Measurements from ENCODE around the gene ADARB2. TPM values are rescaled to one million over a fixed set of nuclear protein-coding genes. Genes with fewer than 3 reads are reported as not detected.

ADARB2 gene
- total and polyA plus RNA-seq, 10 of the 15 experiments (the other 5 are each of a cell fraction or from before 2014, with no cell fraction given), result 0.02 to 4.1 (median 0.76) TPM

DNA sequence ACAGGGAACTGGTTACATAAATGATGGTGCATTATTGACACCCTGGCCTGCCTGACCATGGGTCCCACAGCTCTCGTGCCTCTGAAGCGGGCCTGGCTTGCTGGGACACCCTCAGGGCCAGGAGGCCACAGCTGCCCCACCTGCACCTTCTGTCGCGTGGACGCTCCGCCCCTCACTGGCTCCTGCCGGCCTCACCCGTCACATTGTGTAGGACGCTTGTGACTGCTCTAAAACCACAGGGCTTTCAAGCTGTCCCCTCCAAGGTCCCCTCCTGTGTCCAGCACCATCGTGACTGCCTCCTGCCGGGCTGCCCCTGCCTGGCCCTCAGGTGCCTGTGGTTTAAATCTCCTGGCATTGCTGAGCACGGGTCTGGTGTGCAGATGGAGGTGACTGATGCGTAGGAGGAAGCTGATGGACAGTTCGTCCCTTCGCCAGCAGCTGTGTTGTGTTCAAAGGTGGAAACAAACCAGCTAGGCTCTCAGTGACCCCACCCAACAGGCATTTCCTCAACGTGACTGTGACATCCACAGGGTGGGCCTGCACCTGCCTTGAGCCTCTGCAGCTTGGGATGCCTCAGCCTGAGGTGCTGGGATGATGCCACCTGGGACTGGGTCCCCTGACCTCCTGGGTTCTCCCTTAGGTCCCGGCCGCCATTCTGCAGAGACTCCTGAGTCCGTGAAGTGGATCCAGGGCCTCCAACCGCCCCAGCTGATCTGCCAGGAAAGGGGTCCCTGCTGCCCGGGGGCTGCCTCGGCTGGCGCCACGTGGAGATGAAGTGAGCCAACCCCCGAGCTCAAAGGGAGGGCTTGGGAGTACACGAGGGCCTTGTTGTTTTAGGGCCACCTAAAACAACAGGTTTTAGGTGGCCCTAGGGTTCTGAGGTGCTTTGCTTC, 532.6 kb downstream of the ADARB2 start (continued):
- no peak for TF ChIP-seq SUZ12 (IDR thresholded peaks at IDR 0.05; ENCODE audit: unreplicated experiment)
- TF ChIP-seq, protein P1, sequence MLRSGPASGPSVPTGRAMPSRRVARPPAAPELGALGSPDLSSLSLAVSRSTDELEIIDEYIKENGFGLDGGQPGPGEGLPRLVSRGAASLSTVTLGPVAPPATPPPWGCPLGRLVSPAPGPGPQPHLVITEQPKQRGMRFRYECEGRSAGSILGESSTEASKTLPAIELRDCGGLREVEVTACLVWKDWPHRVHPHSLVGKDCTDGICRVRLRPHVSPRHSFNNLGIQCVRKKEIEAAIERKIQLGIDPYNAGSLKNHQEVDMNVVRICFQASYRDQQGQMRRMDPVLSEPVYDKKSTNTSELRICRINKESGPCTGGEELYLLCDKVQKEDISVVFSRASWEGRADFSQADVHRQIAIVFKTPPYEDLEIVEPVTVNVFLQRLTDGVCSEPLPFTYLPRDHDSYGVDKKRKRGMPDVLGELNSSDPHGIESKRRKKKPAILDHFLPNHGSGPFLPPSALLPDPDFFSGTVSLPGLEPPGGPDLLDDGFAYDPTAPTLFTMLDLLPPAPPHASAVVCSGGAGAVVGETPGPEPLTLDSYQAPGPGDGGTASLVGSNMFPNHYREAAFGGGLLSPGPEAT (IDR thresholded peaks at IDR 0.05; ENCODE audit: low read depth), result no peak
- no peak for TF ChIP-seq CREM (IDR thresholded peaks at IDR 0.05; ENCODE audit: low read depth)
- TF ChIP-seq NFYA (IDR thresholded peaks at IDR 0.05; ENCODE audit: borderline replicate concordance, low read depth, low read length), result no peak
- TF ChIP-seq RB1 (IDR thresholded peaks at IDR 0.05; ENCODE audit: borderline replicate concordance), result no peak

DNA sequence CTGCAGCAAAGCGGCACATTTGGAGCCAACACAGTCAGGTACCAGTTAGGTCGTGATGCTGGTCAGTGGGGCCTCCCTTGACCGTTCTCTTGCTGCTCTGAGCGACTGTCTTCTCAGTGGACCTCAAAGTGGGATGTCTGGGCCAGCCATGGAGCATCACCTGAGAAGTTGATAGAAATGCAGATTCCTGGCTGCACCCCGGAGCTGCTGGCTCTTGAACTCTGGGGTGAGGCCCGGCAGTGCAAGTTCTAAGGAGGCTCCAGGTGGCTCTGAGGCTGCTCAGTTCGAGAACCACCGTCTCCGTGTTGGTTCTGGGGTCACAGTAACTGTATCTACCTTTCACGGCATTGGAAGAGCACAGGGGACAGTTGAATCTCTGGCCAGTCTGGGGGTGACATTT, 533.6 kb downstream of the ADARB2 start:
- Histone ChIP-seq H3K27me3 (replicated peaks in 1 of 2; ENCODE audit: control insufficient read depth in 2 of 2, insufficient read depth in 2 of 2, low read length in 1 of 2) (no peaks in the 10 kb centered on the region; a peak in 1 of 4 replicates), H3K27ac (ENCODE audit: control insufficient read depth, insufficient read depth) (no peak overlapping the region), H3K36me3 (ENCODE audit: control insufficient read depth in 2 of 2, insufficient read depth in 2 of 2, low read length in 1 of 2) (no peaks in the 10 kb centered on the region), H2AFZ (ENCODE audit: control insufficient read depth, low read depth, low read length) (no peak overlapping the region), H3K4me2 (ENCODE audit: control insufficient read depth, insufficient read depth) (no peak overlapping the region), H4K20me1 (ENCODE audit: control insufficient read depth, insufficient read depth) (no peaks in the 10 kb centered on the region), H3K9ac (ENCODE audit: control insufficient read depth, insufficient read depth, low read length) (no peak overlapping the region), H3K9me3 (replicated peaks; ENCODE audit: control insufficient read depth, insufficient read depth, low read length) (no peaks in the 10 kb centered on the region), H3K4me3 (no peak overlapping the region), H3K79me2 (ENCODE audit: control insufficient read depth, insufficient read depth, low read length) (no peaks in the 10 kb centered on the region), H3K4me1 (ENCODE audit: control insufficient read depth, insufficient read depth, low read length) (no peaks in the 10 kb centered on the region)
- SMC1A ChIA-PET (ENCODE audit: uncharacterized antibody, unreplicated experiment), result no interaction called here
- FAIRE-seq (no peak), ATAC-seq (no peak), DNase-seq (ENCODE audit: low read depth, low spot score) (no peak)
- BruUV-seq (replicated peaks), result no TSS peak
- CTCF ChIA-PET, result no interaction called here
- in situ Hi-C loops (cut with MboI) (no loop called here), intact Hi-C loops (cut with micrococcal nuclease; ENCODE audit: unreplicated experiment) (no loop called here)
- 12% methylated on average over 9 of the region's 10 CpGs for WGBS (ENCODE audit: insufficient coverage, insufficient replicate concordance, low lambda C conversion rate, missing lambda C conversion rate)
- RAD21 ChIA-PET (ENCODE audit: unreplicated experiment), result no interaction called here
- POLR2A ChIA-PET, result no interaction called here
- no peak for TF ChIP-seq HCFC1 (IDR thresholded peaks at IDR 0.05; ENCODE audit: low read length)
- no peak for TF ChIP-seq SMAD5 (IDR thresholded peaks at IDR 0.05; ENCODE audit: low read depth)
- no peak for TF ChIP-seq ZNF217 (IDR thresholded peaks at IDR 0.05)
- TF ChIP-seq MYB (IDR thresholded peaks at IDR 0.05; ENCODE audit: borderline replicate concordance, low read depth, low read length), result no peak
- TF ChIP-seq, protein P2, sequence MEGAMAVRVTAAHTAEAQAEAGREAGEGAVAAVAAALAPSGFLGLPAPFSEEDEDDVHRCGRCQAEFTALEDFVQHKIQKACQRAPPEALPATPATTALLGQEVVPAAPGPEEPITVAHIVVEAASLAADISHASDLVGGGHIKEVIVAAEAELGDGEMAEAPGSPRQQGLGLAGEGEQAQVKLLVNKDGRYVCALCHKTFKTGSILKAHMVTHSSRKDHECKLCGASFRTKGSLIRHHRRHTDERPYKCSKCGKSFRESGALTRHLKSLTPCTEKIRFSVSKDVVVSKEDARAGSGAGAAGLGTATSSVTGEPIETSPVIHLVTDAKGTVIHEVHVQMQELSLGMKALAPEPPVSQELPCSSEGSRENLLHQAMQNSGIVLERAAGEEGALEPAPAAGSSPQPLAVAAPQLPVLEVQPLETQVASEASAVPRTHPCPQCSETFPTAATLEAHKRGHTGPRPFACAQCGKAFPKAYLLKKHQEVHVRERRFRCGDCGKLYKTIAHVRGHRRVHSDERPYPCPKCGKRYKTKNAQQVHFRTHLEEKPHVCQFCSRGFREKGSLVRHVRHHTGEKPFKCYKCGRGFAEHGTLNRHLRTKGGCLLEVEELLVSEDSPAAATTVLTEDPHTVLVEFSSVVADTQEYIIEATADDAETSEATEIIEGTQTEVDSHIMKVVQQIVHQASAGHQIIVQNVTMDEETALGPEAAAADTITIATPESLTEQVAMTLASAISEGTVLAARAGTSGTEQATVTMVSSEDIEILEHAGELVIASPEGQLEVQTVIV (IDR thresholded peaks at IDR 0.05; ENCODE audit: borderline replicate concordance, partially characterized antibody), result no peak
- no peak for TF ChIP-seq TCF3 (IDR thresholded peaks at IDR 0.05; ENCODE audit: borderline replicate concordance, insufficient read depth, low read depth, low read length)
- no peak for TF ChIP-seq RFX5 (IDR thresholded peaks at IDR 0.05; ENCODE audit: low read depth, low read length)
- TF ChIP-seq NFIC (IDR thresholded peaks at IDR 0.05; ENCODE audit: low read depth, low read length), result no peak
- no peak for TF ChIP-seq SPI1 (IDR thresholded peaks at IDR 0.05; ENCODE audit: borderline replicate concordance, insufficient read depth, low read depth, low read length)
- no peak for TF ChIP-seq NFYB (IDR thresholded peaks at IDR 0.05; ENCODE audit: insufficient read depth, low read depth, low read length)
- TF ChIP-seq, protein P3, sequence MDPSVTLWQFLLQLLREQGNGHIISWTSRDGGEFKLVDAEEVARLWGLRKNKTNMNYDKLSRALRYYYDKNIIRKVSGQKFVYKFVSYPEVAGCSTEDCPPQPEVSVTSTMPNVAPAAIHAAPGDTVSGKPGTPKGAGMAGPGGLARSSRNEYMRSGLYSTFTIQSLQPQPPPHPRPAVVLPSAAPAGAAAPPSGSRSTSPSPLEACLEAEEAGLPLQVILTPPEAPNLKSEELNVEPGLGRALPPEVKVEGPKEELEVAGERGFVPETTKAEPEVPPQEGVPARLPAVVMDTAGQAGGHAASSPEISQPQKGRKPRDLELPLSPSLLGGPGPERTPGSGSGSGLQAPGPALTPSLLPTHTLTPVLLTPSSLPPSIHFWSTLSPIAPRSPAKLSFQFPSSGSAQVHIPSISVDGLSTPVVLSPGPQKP (IDR thresholded peaks at IDR 0.05; ENCODE audit: low read depth, low read length), result no peak
- TF ChIP-seq SMARCA5 (IDR thresholded peaks at IDR 0.05), result no peak
- TF ChIP-seq LARP7 (IDR thresholded peaks at IDR 0.05), result no peak
- TF ChIP-seq MTA2 (IDR thresholded peaks at IDR 0.05; ENCODE audit: low read depth), result no peak

Measured in GM12878 (cell line).